Stimulated activated CD8-positive, alpha-beta memory T cell treated with anti-CD3 and anti-CD28 coated beads, Interleukin-7, amount 100 ng/mL, for 24 hours (primary cell): ENCODE measurements around the gene CCR7.

Experiments used
- DNase-seq: peaks from one replicate; pipeline ENCODE4 v3.0.0-alpha.2; 2020; ENCODE audit warnings: low read depth

The CCR7 gene

DNA sequence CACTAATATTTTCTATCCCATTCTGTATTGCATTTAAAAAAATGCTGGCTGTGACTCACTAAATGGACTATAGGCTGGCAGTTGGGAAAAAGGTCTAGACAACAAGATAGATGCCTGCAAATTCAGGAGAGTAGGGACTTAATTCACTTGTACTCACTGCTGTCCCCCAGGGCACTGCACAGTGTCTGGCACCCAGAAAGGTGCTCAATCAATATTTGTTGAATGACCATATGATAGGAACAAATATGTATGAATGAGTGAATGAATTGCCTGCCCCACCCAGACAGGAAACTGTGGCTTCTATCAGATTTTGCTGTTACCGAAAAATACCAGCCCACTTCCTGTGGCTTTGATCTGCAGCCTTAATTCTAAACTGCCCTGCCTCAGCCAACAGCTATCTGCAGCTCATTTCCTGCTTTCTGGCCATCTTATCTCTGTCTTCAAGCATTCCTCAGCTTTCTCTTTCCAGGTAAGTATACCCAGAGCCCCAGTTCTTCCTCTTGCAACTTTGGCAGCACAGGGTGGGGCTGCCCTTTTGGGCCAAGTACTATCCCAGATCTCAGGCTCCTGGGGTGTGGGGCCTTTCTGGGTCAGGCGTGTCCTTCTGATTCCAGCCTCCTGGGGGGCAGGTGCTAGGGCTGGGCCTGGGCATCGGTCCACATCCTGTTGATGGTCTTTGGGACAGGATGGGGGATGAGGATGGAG lies 48.5 kb downstream of the CCR7 start:
- DNase-seq = no peak

DNA sequence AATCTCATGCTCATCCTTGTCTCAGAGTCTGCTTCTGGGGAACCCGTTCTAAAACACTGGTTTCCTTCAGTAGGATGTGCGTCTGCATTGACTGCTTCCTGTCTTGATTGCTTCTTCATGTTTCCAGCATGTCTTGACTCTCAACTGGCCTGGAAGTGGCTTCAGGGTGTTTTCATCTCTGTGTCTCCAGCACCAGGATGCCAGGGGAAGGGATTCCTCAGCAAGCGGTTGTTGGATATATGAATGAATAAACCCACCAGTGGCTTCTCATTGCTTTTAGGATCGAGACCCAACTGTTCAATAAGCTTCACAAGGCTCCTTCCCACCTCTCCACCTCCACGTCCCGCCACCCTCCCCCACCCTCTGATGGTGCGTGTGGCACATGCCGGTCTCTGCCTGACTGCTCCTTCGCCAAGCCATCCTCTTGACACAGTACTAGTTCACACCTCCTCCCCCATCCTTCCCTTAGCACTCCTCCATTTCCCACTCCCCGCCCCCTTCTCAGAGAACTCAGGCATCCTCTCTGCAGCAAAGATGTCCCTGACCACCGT lies 49.7 kb downstream of the CCR7 start:
- no peak for DNase-seq

DNA sequence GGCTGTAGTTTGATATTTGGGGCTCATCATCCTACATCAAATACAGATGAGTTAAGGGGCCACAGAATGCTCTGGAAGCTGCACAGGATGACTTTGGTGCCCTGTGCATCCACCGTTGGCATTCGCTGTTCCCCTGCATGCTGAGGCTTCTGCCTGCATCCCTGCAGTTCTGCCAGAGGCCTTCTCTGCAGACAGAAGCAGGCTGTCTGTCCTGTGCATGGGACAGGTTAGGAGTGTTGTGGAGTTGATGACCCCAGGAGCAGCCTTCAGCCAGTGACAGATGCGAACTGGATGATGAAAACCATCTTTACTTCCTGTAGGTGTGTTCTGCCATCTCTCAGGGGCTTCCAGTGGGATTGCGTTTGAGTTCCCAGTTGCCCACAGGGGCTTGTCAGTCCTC lies 50.3 kb downstream of the CCR7 start:
- DNase-seq = no peak

DNA sequence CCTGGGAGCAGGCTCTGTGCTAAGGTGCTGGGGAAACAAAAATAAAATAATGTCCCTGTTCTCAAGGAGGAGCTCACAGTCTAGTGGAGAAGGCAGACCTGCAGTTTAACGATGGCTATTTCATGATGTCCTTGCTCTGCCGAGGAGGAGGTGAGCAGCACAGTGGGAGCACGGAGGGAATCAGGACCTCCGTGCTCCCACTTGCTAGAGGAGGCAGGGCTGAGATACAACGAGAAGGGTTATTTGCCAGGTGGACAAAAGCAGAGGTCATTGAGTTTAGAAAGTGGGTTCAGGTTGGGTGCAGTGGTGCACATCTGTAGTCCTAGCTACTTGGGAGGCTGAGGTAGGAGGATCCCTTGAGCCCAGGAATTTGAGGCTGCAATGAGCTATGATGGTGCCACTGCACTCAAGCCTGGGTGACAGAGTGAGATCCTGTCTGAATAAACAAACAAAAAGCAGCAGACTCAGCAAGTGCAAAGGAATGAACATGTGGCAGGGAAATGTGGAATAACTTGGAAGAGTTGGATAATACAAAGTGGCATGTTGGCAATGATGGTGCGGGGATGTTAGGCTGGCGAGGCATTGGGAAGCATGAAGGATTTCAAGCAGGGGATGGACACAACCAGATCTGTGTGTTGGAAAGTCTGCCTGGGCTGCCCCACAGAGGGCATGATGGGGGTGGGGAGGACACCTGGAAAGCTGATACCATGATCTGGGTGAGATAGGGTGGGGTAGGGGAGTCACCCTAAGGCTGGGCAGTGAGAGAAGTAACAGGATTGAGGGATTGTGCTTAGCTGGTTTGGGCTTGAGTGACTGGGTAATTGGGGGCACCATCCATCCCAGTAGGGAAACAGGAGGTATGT lies 51.0 kb downstream of the CCR7 start:
- DNase-seq = no peak

DNA sequence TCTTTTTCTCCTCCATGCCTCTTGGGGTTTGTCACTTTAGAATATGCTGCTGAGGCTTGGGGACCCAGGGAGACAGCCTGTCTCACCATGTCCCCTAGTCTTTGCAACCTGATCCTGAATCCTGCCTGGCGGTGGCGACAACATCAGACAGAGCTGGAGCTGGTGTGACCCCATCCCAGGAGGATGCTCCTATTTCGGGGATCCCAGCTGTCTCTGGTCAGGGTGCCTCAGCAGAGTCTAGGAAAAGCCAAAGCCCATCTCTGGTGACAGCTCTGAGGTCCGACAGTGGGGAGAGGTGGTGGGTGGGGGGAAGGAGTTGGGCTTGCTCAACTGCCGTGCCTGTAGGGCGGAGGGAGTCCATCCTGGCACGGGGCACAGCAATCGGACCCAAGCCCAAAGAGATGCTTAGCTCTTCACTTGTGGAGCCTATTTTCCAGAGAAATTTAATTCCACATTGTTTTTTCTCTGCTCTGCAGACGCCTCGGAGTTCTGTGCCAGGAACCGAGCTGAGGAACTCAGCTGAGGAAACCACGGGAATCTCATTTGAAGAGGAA lies 53.5 kb downstream of the CCR7 start:
- DNase-seq = no peak

DNA sequence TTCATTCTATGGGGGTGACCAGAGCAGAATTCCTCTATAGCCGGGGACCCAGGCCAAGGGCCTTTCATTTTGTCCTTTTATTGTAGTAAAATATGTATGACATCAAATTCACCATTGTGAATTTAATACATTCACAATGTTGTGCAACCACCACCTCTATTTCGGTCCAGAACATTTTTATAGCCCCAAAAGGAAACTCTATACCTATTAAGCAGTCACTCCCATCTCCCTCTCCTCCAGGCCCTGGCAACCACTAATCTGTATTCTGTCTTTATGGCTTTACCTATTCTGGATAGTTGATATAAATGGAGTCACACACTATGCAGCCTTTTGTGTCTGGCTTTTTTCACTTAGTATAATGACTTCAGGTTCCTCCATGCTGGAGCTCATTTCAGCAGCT lies 54.1 kb downstream of the CCR7 start:
- DNase-seq = no peak

DNA sequence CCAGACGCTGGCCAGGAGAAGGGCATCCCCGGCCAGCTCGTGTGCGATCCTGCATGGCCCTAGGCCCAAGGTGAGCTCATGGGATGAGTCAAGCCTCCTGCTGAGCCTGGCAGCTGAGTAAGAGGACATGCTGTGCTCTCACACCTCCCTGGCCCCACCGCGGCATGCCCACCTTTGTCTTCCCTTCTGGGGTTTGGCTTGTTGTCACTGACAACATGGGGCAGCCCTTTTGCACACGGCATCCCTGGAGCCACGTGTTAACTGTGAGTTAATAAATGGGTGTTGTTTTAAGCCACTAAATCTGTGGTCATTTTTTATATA lies 55.0 kb downstream of the CCR7 start:
- DNase-seq = no peak

DNA sequence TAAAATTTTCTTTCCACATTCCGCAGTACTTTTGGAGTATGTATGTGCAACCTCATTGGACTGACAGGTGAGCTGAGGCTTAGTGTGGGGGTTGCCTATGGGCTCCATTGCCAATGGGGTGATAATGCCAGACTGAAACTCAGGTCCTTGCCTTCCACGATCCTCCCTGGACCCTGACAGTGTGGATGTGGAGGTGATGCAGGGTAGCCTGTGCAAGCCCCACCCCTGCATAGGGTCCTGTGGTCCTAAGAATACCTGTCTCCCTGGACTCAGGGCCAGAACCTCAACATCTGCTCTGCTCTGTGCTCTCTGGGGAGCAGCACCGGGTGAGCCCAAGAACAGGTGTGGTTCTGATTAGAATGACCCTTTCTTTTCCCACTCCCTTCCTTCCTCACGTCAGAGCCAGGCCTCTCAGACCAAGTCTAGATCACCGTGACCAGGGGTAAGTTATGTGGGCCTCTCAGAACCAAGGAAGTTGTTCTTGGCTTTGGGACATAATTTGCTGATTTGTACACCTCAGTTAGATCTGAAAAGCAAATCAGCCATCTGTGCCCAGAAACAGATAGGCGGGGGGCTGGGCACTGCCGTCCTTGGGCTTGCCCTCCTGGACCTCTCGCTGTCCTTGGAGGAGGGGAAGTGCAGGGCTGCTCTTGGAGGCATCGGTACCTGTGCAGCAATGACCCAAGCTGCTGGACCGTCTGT lies 55.5 kb downstream of the CCR7 start:
- no peak for DNase-seq

DNA sequence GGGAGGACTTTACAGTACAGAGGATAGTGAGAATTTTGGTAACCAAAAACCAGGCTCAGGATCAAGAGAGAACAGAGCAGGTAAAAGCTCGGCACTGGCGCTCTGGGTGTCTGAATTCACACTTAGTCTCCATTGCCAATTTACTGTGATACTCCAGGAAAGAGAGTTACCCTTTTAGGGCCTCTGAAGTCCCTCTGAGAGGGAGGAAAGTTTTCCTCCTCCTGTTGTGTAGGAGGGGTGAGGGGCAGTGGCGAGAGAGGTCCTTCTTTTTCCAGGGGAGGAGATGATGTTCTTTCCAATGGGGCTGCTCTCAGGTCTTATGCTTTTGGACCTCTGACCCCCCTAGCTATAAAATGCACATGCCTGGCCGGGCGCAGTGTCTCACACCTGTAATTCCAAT lies 58.5 kb downstream of the CCR7 start:
- DNase-seq = no peak
